Thoracic aorta (tissue), 2 donors: ENCODE results near the gene CDH3. TPM values are rescaled to one million over a fixed set of nuclear protein-coding genes. Genes with fewer than 3 reads are reported as not detected.

Experiments
- ATAC-seq: fragments of 150-250 bp; one replicate; pipeline ENCODE4 v1.8.0; 2017; ENCODE audit warnings: low read depth; ENCODE audit not compliant: insufficient number of reproducible peaks, low FRiP score
- DNase-seq: peaks from one replicate; pipeline ENCODE4 v3.0.0-alpha.2; 2020; ENCODE audit warnings: low spot score
- H3K27ac ChIP-seq, 2 donors: fragments of 200-600 bp; sonication (generic); 1 replicate in 1 of 2; 2 replicates in 1 of 2; pipeline ENCODE4 v1.5.1; 2016; ENCODE audit warnings: mild to moderate bottlenecking in 2 of 2, moderate library complexity in 2 of 2
- H3K27me3 ChIP-seq: fragments of 200-600 bp; sonication (generic); replicated peaks from 2 replicates; pipeline ENCODE4 v1.6.0; 2016; ENCODE audit warnings: mild to moderate bottlenecking; ENCODE audit not compliant: insufficient read depth
- H3K36me3 ChIP-seq: fragments of 200-600 bp; sonication (generic); one replicate; pipeline ENCODE4 v1.5.1; 2016
- H3K4me1 ChIP-seq, 2 donors: fragments of 200-600 bp; sonication (generic); 1 replicate in 1 of 2; 2 replicates in 1 of 2; pipeline versions ENCODE4 v1.5.1 to v1.6.0; 2016; ENCODE audit warnings: low read depth in 2 of 2, mild to moderate bottlenecking in 1 of 2; ENCODE audit not compliant: control insufficient read depth in 1 of 2
- H3K4me3 ChIP-seq: fragments of 200-600 bp; sonication (generic); 2 replicates; pipeline ENCODE4 v1.5.1; 2016; ENCODE audit warnings: mild to moderate bottlenecking
- H3K9me3 ChIP-seq: fragments of 200-600 bp; sonication (generic); 2 replicates; pipeline ENCODE4 v1.5.1; 2016
- CTCF ChIP-seq: fragments of 200-600 bp; sonication (generic); IDR thresholded peaks from one replicate; pipeline ENCODE4 v1.5.1; 2019; ENCODE audit warnings: antibody characterized with exemption
- total RNA-seq, 2 donors: library from RNA; depleted of rRNA; stranded (reverse); fragments of >200 nt; gene quantifications; one replicate each; pipeline versions ENCODE4 v1.1.0 to v1.2.3, GENCODE V29; 2016

CDH3 gene
- total RNA-seq, 2 donors from 2014 or later, result not detected

DNA sequence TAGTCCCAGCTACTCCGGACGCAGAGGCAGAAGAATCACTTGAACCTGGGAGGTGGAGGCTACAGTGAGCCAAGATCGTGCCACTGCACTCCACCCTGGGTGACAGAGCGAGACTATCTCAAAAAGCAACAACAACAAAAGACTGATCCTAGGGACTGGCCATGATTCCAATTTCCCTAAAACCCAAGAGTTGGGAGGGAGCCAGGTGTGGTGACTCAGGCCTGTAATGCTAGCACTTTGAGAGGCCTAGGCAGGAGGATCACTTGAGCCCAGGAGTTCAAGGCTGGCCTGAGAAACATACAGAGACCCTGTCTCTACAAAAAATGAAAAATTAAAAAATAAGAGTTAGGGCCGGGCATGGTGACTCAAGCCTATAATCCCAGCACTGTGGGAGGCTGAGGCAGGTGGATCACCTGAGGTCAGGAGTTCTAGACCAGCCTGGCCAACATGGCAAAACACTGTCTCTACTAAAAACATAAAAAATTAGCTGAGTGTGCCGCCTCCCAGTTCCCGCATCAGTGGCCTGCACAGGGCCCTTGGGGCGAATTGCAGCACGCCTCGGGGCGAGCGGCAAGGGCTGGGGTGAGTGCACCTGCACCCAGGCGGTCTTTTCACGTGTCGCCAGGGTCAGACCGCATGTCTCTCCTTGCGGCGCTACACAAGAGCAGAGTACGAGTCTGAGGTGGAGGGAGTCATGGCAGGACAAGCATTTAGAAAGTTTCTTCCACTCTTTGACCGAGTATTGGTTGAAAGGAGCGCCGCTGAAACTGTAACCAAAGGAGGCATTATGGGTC lies 40.8 kb downstream of the CDH3 start:
- no peak for TF ChIP-seq CTCF
- no peaks in the 10 kb centered on the region for H3K27me3 ChIP-seq
- ATAC-seq (no peak), DNase-seq (no peak)
- no peaks in the 10 kb centered on the region for H3K4me1 ChIP-seq
- H3K4me3 ChIP-seq, result no peak overlapping the region
- no peaks in the 10 kb centered on the region for H3K9me3 ChIP-seq
- no peak overlapping the region for H3K27ac ChIP-seq
- H3K36me3 ChIP-seq, result no peaks in the 10 kb centered on the region

GRCh38 chr16:68686905-68687304 lies 41.8 kb downstream of the CDH3 start:
- DNase-seq, result no peak
- no peaks in the 10 kb centered on the region for H3K4me1 ChIP-seq
- H3K4me3 ChIP-seq, result no peak overlapping the region
- no peak overlapping the region for H3K27ac ChIP-seq
- no peak for TF ChIP-seq CTCF
- no peaks in the 10 kb centered on the region for H3K9me3 ChIP-seq
- H3K36me3 ChIP-seq, result no peaks in the 10 kb centered on the region
- no peaks in the 10 kb centered on the region for H3K27me3 ChIP-seq
- no peak for ATAC-seq

DNA sequence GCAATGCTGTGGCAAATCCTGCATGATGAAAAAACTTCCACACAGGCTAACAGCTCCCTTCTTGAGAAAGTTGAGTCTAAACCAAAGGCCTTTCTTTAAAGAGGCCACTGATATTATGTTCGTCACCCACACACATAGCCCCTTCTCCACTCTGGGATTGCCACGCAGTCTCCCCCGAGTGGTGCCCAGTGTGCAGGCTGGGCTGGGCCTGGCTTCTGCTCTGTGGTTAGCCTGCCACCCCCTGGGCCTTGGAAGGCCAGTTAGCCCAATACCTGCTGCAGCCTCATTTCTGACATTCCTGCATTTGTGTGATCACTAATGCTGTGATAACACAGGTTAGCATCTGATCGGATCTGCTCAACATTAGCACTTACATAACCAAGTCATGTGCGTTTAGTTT lies 44.8 kb downstream of the CDH3 start:
- H3K9me3 ChIP-seq, result no peaks in the 10 kb centered on the region

GRCh38 chr16:68695575-68695974 lies 50.5 kb downstream of the CDH3 start:
- TF ChIP-seq CTCF, result no peak
- no peaks in the 10 kb centered on the region for H3K9me3 ChIP-seq

More for the DNA sequence above, 44.8 kb downstream of the CDH3 start:
- Histone ChIP-seq H3K4me1 (no peaks in the 10 kb centered on the region), H3K4me3 (no peak overlapping the region), H3K27ac (no peak overlapping the region), H3K27me3 (no peaks in the 10 kb centered on the region), H3K36me3 (no peaks in the 10 kb centered on the region)
- no peak for ATAC-seq
- no peak for DNase-seq
- TF ChIP-seq CTCF, result no peak

GRCh38 chr16:68696514-68696913 lies 51.4 kb downstream of the CDH3 start:
- Histone ChIP-seq H3K27ac (no peak overlapping the region), H3K9me3 (no peaks in the 10 kb centered on the region), H3K27me3 (no peaks in the 10 kb centered on the region), H3K36me3 (no peaks in the 10 kb centered on the region), H3K4me1 (no peaks in the 10 kb centered on the region), H3K4me3 (no peak overlapping the region)
- TF ChIP-seq CTCF, result no peak
- no peak for DNase-seq
- ATAC-seq, result no peak

More at GRCh38 chr16:68695575-68695974, 50.5 kb downstream of the CDH3 start:
- DNase-seq (no peak), ATAC-seq (no peak)
- no peaks in the 10 kb centered on the region for H3K4me1 ChIP-seq
- no peaks in the 10 kb centered on the region for H3K36me3 ChIP-seq
- no peaks in the 10 kb centered on the region for H3K27me3 ChIP-seq
- H3K27ac ChIP-seq, result no peak overlapping the region
- no peak overlapping the region for H3K4me3 ChIP-seq
